SH-SY5Y (cell line): ENCODE data around the gene NMUR1.

Experiments
- GATA2 ChIP-seq: IDR thresholded peaks from 2 replicates; pipeline ENCODE4 v1.6.1; 2011; ENCODE audit warnings: mild to moderate bottlenecking, low read depth, low read length
- GATA3 ChIP-seq: IDR thresholded peaks from 2 replicates; pipeline ENCODE4 v1.6.1; 2011; ENCODE audit warnings: low read depth, mild to moderate bottlenecking, low read length, moderate library complexity

DNA sequence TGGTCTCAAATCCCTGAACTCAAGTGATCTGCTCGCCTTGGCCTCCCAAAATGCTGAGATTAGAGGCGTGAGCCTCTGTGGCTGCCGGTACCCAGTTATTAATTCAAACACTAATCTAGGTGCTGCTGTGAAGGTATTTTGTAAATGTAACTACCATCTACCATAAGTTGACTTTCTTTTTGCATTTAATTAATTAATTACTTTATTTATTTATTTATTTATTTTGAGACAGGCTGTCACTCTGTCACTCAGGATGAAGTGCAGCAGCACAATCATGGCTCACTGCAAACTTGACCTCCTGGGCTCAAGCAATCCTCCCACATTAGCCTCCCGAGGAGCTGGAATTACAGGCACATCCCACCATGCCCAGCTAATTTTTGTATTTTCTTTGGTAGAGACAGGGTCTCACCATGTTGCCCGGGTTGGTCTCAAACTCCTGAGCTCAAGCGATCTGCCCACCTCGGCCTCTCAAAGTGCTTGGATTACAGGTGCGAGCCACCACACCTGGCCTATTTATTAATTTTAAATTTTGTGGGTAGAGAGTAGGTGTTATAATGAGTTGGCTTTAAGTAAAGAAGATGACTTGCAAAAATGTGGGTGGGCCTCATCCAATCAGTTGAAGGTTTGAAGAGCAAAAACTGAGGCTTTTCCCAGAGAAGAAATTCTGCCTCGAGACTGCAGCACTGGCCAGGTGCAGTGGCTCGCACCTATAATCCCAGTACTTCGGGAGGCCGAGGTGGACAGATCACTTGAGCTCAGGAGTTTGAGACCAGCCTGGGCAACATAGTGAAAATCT is 17.3 kb upstream of the NMUR1 start:
- TF ChIP-seq GATA3: no peak
- TF ChIP-seq GATA2: no peak
